Activated CD4-positive, alpha-beta memory T cell treated with anti-CD3 and anti-CD28 coated beads for 36 hours (primary cell): ENCODE measurements around the gene SMIM1. TPM values are rescaled to one million over a fixed set of nuclear protein-coding genes. Genes with fewer than 3 reads are reported as not detected.

Source experiments
- CTCF ChIA-PET: fragments of 350-600 bp; sonication (Branson Sonifier 250); formaldehyde crosslinking; loops from one replicate; lab custom pipeline; 2021; ENCODE audit warnings: antibody characterized with exemption, inconsistent platforms; lab: Charles Lee
- POLR2A ChIA-PET: fragments of 350-600 bp; sonication (Branson Sonifier 250); formaldehyde crosslinking; loops from one replicate; lab custom pipeline; 2021; ENCODE audit warnings: antibody characterized with exemption; lab: Charles Lee
- DNase-seq: peaks from one replicate; pipeline ENCODE4 v3.0.0-alpha.2; 2020
- H3K27ac Mint-ChIP-seq: one replicate; pipeline ENCODE4 v1.8.0; 2021; ENCODE audit warnings: mixed read lengths
- H3K27me3 Mint-ChIP-seq: one replicate; pipeline ENCODE4 v1.8.0; 2021; ENCODE audit warnings: mixed read lengths
- H3K36me3 Mint-ChIP-seq: one replicate; pipeline ENCODE4 v1.8.0; 2021; ENCODE audit warnings: mixed read lengths
- H3K4me1 Mint-ChIP-seq: one replicate; pipeline ENCODE4 v1.8.0; 2021; ENCODE audit warnings: low read depth, mixed read lengths
- H3K4me3 Mint-ChIP-seq: one replicate; pipeline ENCODE4 v1.8.0; 2021; ENCODE audit warnings: mild to moderate bottlenecking, mixed read lengths
- H3K9me3 Mint-ChIP-seq: one replicate; pipeline ENCODE4 v1.8.0; 2021; ENCODE audit warnings: mixed read lengths
- intact Hi-C: fragments of 100-400 bp; cut with micrococcal nuclease; formaldehyde crosslinking; loops from one replicate; pipeline ENCODE4 v1.15.1; 2023
- total RNA-seq, 2 experiments: library from RNA; stranded (reverse); gene quantifications; one replicate each; pipeline ENCODE4 v1.2.3, GENCODE V29; 2021

The SMIM1 gene
- total RNA-seq, 2 experiments from 2014 or later, result 2.5 to 2.9 TPM

DNA sequence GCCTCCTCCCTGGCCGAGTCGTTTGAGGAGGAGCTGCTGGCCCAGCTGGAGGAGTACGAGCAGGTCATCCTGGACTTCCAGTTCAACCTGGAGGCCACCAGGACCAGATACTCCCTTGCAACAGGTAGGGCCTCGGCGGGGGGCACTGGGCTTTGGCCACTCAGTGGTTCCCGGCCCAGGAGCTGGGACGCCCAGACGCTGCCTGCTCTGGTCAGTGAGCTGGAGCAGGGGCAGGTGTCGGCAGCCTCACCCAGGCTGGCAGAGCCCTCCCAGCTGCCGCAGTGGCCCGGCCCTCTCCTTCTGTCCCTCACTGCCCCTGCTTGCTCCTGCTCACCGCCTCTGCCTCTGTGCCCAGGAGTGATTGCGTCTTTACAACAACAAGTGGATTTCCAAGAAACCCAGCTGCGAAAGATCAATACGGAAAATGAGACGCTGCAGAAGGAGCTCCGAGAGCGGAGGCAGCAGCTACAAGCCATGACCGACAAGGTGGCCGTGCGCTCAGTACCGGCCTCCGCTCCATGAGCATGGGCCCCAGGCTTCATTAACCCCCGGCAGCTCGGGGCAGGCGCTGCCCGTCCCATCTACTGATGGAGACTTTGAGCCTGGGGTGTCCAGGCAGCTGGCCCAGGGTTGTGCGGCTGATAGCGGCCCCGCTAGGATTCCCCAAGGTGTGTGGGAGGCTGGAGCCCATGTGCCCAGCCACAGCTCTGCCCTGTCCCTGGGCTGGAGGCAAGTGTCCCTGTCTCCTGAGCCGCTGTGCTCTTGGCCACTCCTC is 9.0 kb upstream of the SMIM1 start:
- Mint-ChIP-seq H3K9me3 (no peaks in the 10 kb centered on the region), H3K27ac (no peak overlapping the region), H3K36me3 (no peaks in the 10 kb centered on the region), H3K4me1 (no peaks in the 10 kb centered on the region), H3K27me3 (peaks cover 21% of the 10 kb centered on the region), H3K4me3 (no peak overlapping the region)
- ChIA-PET CTCF (interaction anchor here (0.6 kb wide), 1 partner anchor 113 kb away, joined by 3 read pairs; the partner anchor contains the start of gene WRAP73), POLR2A (no interaction called here)
- no peak for DNase-seq
- intact Hi-C loops, result no loop called here

DNA sequence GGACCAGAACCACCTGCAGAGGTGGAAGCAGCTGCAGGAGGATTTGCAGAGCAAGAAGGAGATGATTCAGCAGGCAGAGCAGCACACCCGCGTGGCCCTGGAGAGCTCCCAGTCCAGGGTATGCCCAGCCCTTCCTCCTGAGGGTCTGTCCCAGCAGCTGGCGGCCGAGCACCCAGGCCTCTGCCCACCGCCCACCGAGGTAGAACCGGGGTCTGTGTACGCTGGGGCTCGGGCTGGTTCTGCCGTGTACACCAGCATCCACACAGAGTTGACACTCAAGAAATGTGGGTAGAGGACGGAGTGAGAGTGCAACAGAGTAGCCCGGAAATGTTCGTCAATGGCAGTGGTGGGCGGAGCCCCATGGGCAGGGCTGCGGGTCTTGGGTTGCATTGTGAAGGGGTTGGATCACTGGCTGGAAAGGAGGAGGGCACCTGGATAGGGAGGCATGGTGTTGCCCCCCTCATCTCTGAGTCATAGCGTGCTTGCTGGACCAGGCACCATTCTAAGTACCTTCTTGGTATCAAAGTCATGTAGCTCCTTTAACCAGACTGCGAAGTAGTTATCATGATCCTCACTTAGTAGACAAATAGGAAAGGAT is 5.1 kb upstream of the SMIM1 start:
- CTCF ChIA-PET, result interaction anchor here (1.5 to 1.9 kb wide), 2 partner anchors 9 to 43 kb away, joined by 5 to 7 read pairs; no protein-coding TSS in a partner anchor

DNA sequence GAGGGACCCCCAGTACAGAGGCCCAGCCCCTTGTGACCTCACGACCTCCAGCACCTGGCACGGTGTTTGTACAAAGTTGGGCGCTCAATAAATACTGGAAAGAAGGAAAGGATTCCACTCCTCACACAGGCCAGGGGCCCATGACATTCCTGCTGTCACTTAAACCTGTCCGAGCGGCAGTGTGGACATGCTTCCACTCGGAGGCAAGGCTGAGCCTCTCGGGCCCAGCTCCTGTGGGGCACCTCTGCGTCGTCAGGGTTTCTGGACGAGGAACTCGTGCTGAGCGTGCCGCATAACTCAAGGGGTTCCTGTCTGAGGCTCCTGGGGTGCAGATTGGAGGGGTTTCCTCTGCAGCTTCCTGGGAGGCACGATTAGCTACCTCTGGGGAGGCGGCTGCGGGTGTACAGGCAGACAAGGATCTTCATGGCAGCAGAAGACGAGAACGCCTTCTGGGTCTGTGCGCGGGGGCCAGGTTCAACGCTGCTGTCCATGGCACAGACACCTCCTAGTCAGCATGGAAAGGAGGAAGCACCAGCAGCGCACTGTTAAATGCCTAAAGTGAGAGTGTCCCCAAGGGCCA is 3.6 kb upstream of the SMIM1 start:
- no peak for DNase-seq
- H3K4me3 Mint-ChIP-seq, result no peak overlapping the region
- H3K36me3 Mint-ChIP-seq, result no peaks in the 10 kb centered on the region
- no peaks in the 10 kb centered on the region for H3K9me3 Mint-ChIP-seq
- H3K4me1 Mint-ChIP-seq, result peaks cover 2% of the 10 kb centered on the region
- intact Hi-C loops, result no loop called here
- H3K27me3 Mint-ChIP-seq, result peaks cover 8% of the 10 kb centered on the region
- ChIA-PET CTCF (interaction anchor here (1.9 kb wide), 1 partner anchor 44 kb away, joined by 5 read pairs; no protein-coding TSS in a partner anchor), POLR2A (no interaction called here)
- H3K27ac Mint-ChIP-seq, result no peak overlapping the region

More for the DNA sequence above, 5.1 kb upstream of the SMIM1 start:
- POLR2A ChIA-PET, result no interaction called here
- Mint-ChIP-seq H3K9me3 (no peaks in the 10 kb centered on the region), H3K27me3 (peaks cover 9% of the 10 kb centered on the region), H3K27ac (no peak overlapping the region), H3K4me1 (peaks cover 2% of the 10 kb centered on the region), H3K4me3 (no peak overlapping the region), H3K36me3 (no peaks in the 10 kb centered on the region)
- intact Hi-C loops, result no loop called here
- DNase-seq, result no peak

DNA sequence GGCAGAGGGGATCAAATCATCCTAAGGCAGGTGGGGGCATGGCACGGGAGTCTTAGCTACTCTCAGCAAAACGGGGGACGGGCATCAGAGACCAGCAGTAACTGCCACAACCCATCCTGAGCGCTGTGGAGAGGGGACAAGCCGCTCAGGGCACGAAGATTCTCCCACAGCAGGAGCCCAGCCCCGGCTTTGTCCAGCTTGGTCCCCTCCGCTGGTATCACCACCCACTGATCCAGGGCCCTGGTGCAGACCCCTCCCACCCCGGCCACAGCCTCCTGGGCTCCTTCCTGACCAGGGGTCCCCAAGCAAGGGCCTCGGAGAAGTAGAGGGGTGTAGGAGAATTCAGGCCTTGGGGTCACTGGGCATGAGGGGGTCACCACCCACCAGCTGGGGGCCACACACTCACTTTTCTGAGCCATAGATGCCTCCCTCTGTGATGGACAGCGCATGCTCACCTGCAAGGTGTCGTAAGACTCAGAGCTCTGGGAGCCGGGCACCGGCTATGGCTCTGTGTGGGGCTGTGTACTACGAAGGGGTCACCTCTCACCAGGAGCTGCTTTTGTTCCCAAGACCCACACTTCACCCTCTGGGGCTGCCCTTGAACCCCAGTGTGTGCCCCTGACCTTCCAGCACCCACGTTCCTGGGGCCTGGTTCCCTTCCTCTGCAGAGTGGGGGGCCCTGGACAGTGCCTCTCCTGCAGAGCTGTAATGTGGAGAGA is 2.3 kb upstream of the SMIM1 start:
- intact Hi-C loops, result no loop called here
- peaks cover 8% of the 10 kb centered on the region for H3K27me3 Mint-ChIP-seq
- H3K27ac Mint-ChIP-seq, result no peak overlapping the region
- H3K36me3 Mint-ChIP-seq, result no peaks in the 10 kb centered on the region
- DNase-seq, result no peak
- ChIA-PET CTCF (no interaction called here), POLR2A (interaction anchor here (1.0 kb wide), 1 partner anchor 49 kb away, joined by 3 read pairs; no protein-coding TSS in a partner anchor)
- H3K4me1 Mint-ChIP-seq, result peaks cover 2% of the 10 kb centered on the region
- no peaks in the 10 kb centered on the region for H3K9me3 Mint-ChIP-seq
- H3K4me3 Mint-ChIP-seq, result no peak overlapping the region

DNA sequence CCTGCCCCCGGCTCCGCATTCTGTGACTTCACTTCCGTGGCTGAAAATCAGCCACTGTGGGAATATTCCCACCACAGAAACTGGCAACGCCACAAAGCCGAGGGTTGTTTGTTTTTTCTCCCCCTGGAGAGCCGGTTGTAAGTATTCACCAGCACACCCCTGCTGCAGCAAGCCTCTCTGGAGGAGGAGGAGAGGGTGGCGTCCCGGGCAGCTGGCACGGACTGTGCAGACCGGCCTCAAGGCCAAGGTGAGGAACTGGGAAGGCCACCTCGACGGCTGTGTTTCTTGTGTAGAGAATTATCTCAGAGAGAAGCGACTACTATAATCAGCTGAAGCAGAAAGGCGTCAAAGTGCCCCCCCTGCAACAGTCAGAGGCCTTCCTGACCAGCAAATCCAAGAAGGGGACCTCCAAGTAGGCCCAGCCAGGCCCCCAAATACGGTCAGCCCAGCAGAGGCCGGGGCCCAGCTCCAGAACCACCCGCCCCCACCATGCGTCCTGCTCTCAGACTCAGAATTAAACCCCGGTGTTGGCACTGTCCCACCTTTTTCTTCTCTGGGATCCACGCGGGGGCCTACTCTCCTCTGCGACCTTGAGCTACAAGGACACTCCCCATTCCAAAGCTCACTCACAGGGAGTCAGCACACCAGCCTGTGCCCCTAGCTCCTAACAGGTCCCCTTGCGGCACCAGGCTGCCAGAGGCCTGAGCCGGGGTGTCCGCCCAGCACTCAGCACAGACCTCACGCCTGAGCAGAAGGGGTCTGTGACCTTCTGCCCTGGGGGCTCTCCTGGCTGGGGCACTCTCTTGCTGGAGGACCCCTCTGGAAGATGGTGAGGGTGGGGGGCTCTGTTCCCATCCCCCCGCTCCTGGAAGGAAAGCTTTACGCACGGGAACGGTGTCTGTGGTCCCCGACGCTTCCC is 1.2 kb upstream of the SMIM1 start:
- no peak for DNase-seq
- no peaks in the 10 kb centered on the region for H3K36me3 Mint-ChIP-seq
- no peaks in the 10 kb centered on the region for H3K9me3 Mint-ChIP-seq
- H3K27ac Mint-ChIP-seq, result no peak overlapping the region
- CTCF ChIA-PET, result interaction anchor here (0.9 to 1.1 kb wide), 2 partner anchors 29 to 47 kb away, joined by 3 read pairs; no protein-coding TSS in a partner anchor
- H3K4me1 Mint-ChIP-seq, result peaks cover 5% of the 10 kb centered on the region
- H3K27me3 Mint-ChIP-seq, result peaks cover 4% of the 10 kb centered on the region
- intact Hi-C loops, result loop anchor here (2.0 kb wide), 2 partner anchors 25 to 129 kb away; partner anchors contain the start of genes C1orf174 and LRRC47
- peak overlapping the region; percentile 57 for H3K4me3 Mint-ChIP-seq
- POLR2A ChIA-PET, result no interaction called here

DNA sequence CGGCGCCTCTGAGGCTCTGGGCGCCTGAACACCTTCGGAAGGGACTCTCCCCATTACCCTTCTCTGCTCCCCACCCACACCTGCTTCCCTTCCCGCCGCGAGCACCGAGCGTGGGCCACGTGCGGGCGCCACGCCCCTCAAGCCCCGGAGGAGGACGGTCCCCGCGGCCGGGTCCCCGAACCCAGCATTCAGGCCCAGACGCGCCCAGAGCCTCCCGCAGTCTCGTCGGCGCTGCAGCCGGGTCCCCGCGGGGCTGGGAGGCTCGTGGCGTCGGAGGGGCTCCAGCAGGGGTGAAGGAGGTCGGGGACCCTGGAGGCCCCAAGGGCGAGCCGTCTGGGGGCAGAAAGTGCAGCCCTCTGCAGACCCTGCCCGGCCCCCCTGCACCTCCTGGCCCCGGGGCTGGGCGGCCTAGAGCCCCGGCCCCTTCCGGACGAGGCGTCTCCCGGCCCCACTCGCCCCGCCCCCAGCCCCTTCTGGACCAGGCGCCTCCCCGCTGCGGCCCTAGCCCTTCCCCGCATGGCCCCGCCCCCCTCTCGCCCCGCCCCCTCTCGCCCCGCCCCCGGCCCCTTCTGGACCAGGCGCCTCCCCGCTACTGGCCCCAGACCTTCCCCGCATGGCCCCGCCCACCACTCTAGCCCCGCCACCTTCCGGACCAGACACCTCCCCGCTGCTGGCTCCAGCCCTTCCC is 378 bp upstream of the SMIM1 start:
- H3K27ac Mint-ChIP-seq, result no peak overlapping the region
- peaks cover 4% of the 10 kb centered on the region for H3K27me3 Mint-ChIP-seq
- ChIA-PET POLR2A (no interaction called here), CTCF (interaction anchor here (0.9 to 1.1 kb wide), 2 partner anchors 28 to 48 kb away, joined by 3 read pairs; no protein-coding TSS in a partner anchor)
- H3K4me1 Mint-ChIP-seq, result peaks cover 5% of the 10 kb centered on the region
- intact Hi-C loops, result loop anchor here (2.0 kb wide), 2 partner anchors 25 to 129 kb away; partner anchors contain the start of genes C1orf174 and LRRC47
- DNase-seq, result peak; percentile 94
- peak overlapping the region; percentile 57 for H3K4me3 Mint-ChIP-seq
- H3K36me3 Mint-ChIP-seq, result no peaks in the 10 kb centered on the region
- no peaks in the 10 kb centered on the region for H3K9me3 Mint-ChIP-seq

DNA sequence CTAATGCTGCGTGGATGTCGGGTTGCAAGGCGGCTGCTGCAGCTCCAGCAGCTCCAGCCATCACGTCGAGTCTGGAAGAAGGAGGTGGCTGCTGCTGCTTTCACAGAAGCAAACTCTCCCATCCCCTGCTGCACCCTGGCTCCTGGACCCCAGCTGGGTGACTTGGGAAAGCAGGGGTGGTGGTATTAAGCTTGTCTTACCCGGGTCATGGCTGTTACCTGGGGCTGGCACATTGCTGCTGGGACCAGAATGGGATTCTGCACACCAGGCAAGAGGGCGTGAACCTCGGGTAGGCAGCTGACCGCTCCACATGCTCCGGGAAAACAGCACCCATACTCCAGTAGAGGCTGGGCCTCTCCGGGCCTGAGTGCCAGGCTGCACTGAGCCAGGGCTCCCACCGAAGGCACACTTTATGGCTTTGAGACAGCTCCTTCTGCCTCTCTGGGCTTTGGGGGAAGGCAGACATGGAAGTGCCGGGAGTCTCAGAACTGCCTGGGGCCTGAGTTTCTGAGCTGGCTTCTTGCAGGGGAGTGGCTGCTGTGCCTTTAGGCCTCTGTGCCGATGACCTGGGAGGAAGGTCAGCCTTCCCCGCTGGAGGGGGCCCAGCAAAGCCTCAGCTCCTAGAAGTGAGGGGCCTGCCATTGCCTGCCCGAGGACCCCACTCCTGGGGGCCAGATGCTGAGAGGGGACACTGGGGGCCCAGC is 1.2 kb downstream of the SMIM1 start:
- no peak overlapping the region for H3K27ac Mint-ChIP-seq
- H3K4me1 Mint-ChIP-seq, result peaks cover 5% of the 10 kb centered on the region
- H3K4me3 Mint-ChIP-seq, result no peak overlapping the region
- no peaks in the 10 kb centered on the region for H3K9me3 Mint-ChIP-seq
- H3K27me3 Mint-ChIP-seq, result no peaks in the 10 kb centered on the region
- no peaks in the 10 kb centered on the region for H3K36me3 Mint-ChIP-seq
- ChIA-PET POLR2A (no interaction called here), CTCF (interaction anchor here (1.2 to 1.8 kb wide), 2 partner anchors 11 to 28 kb away, joined by 4 to 8 read pairs; no protein-coding TSS in a partner anchor)
- intact Hi-C loops, result loop anchor here (2.0 kb wide), 2 partner anchors 23 to 127 kb away; partner anchors contain the start of genes C1orf174 and LRRC47
- no peak for DNase-seq

DNA sequence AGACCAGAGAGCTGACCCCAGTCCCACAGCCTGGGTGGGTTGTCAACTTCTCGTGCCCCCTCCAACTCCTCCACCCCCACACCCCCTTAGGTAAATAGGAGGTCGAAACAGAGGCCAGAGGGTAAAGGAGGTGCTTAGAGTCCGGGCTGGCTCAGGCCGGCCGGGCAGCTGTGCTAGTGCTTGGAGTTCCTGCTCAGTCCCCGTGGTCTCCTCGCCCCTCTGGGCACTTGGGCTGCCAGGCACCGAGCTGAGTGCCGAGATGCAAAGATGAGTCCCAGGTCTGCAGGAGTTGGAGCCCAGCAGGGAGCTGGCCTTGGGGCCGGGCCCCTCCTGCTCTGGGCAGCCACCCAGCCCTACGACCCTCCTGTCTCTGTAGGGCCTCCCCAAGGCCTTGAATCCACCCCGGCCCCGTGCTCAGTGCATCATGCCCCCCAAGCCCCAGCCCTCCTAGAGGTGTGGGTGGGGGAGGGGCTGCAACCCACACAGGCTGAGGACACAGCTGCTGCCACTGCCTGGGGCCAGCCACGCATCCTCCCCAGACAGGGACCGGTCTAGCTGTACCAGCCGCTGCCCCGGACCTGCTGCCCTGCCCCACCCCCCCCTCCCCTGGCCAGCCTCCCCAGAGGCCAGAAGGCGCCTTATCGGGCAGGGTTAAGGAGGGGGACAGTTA is 1.9 kb downstream of the SMIM1 start:
- Mint-ChIP-seq H3K36me3 (peaks cover 2% of the 10 kb centered on the region), H3K27ac (no peak overlapping the region), H3K9me3 (no peaks in the 10 kb centered on the region), H3K4me1 (peaks cover 5% of the 10 kb centered on the region), H3K27me3 (no peaks in the 10 kb centered on the region), H3K4me3 (no peak overlapping the region)
- POLR2A ChIA-PET, result no interaction called here
- intact Hi-C loops, result no loop called here
- DNase-seq, result no peak
- CTCF ChIA-PET, result interaction anchor here (1.2 to 2.9 kb wide), 3 partner anchors 10 to 27 kb away, joined by 4 to 39 read pairs (median 8); partner anchors contain the start of gene LRRC47

DNA sequence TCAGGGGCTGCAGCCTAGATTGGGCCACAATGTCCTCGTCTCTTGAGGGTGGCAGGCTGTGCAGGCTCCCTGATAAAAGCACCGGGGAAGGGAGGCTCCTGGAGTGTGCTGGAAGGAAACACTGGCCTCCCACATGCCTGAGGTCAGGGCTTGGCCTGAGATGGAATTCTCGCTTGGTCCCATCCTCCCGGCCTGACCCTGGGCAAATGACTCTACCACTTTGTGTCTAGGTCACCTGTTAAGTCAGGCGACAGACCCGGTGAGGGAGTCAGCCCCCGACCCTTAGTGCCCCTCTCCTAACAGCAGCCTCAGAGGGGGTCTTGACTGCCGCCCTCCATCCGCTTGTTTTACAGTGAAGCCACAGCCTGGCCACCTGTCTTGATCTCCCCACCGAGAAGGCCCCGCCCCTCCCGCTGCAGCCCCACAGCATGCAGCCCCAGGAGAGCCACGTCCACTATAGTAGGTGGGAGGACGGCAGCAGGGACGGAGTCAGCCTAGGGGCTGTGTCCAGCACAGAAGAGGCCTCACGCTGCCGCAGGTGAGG is 2.5 kb downstream of the SMIM1 start:
- Mint-ChIP-seq H3K27ac (no peak overlapping the region), H3K4me1 (peaks cover 5% of the 10 kb centered on the region), H3K27me3 (no peaks in the 10 kb centered on the region), H3K4me3 (no peak overlapping the region), H3K9me3 (no peaks in the 10 kb centered on the region), H3K36me3 (peaks cover 8% of the 10 kb centered on the region)
- ChIA-PET POLR2A (no interaction called here), CTCF (interaction anchor here (1.4 to 2.9 kb wide), 6 partner anchors 12 to 125 kb away, joined by 5 to 39 read pairs (median 10); partner anchors contain the start of genes C1orf174 and LRRC47)
- no peak for DNase-seq
- intact Hi-C loops, result no loop called here
